ENCODE results near the gene PNMA1.

GRCh38 chr14:73739899-73740617 is 25.9 kb upstream of the PNMA1 start:
- TF ChIP-seq CTCF (IDR thresholded peaks at IDR 0.05) = no peak
- no peak for TF ChIP-seq EZH2 (IDR thresholded peaks at IDR 0.05; ENCODE audit: borderline replicate concordance, insufficient read depth, low read depth, low read length, poor library complexity, severe bottlenecking)
